Stomach smooth muscle (tissue), 2 donors: Measurements from ENCODE around the gene BICC1.

Experiments used
- H3K27ac ChIP-seq: one replicate; pipeline ENCODE4 v1.7.0; 2013; ENCODE audit warnings: mild to moderate bottlenecking, low read length, inconsistent platforms
- H3K27me3 ChIP-seq, 2 donors: one replicate each; pipeline ENCODE4 v1.7.0; 2013; ENCODE audit warnings: low read length in 2 of 2; ENCODE audit not compliant: insufficient read depth in 2 of 2, control insufficient read depth in 1 of 2
- H3K36me3 ChIP-seq, 2 donors: one replicate each; pipeline ENCODE4 v1.7.0; 2013; ENCODE audit warnings: low read length in 2 of 2; ENCODE audit not compliant: control insufficient read depth in 2 of 2, insufficient read depth in 2 of 2
- H3K4me1 ChIP-seq: one replicate; pipeline ENCODE4 v1.7.0; 2013; ENCODE audit warnings: low read length; ENCODE audit not compliant: control insufficient read depth, insufficient read depth
- H3K4me3 ChIP-seq, 2 donors: one replicate each; pipeline ENCODE4 v1.7.0; 2013; ENCODE audit warnings: low read length in 2 of 2
- H3K9ac ChIP-seq, 2 donors: one replicate each; pipeline ENCODE4 v1.7.0; 2013; ENCODE audit warnings: low read length in 2 of 2, mild to moderate bottlenecking in 1 of 2
- H3K9me3 ChIP-seq, 2 donors: one replicate each; pipeline ENCODE4 v1.7.0; 2013; ENCODE audit warnings: low read length in 2 of 2; ENCODE audit not compliant: control insufficient read depth in 2 of 2
- donor health status: healthy.
- donor health status: Pancreatic carcinoma.

BICC1 gene

GRCh38 chr10:58743466-58744115 is 230.9 kb downstream of the BICC1 start:
- H3K9me3 ChIP-seq = no peaks in the 10 kb centered on the region
- no peak overlapping the region for H3K4me3 ChIP-seq
- no peak overlapping the region for H3K27ac ChIP-seq
- no peaks in the 10 kb centered on the region for H3K36me3 ChIP-seq
- H3K4me1 ChIP-seq = no peaks in the 10 kb centered on the region
- no peaks in the 10 kb centered on the region for H3K27me3 ChIP-seq
- no peak overlapping the region for H3K9ac ChIP-seq

GRCh38 chr10:58746474-58747185 is 234.0 kb downstream of the BICC1 start:
- Histone ChIP-seq H3K9ac (no peak overlapping the region), H3K27ac (no peak overlapping the region), H3K4me3 (no peak overlapping the region), H3K4me1 (no peaks in the 10 kb centered on the region), H3K9me3 (no peaks in the 10 kb centered on the region), H3K36me3 (no peaks in the 10 kb centered on the region), H3K27me3 (no peaks in the 10 kb centered on the region)

- Histone ChIP-seq H3K9ac (no peak overlapping the region), H3K27me3 (no peaks in the 10 kb centered on the region), H3K4me3 (no peak overlapping the region), H3K27ac (no peak overlapping the region), H3K36me3 (no peaks in the 10 kb centered on the region), H3K4me1 (no peaks in the 10 kb centered on the region), H3K9me3 (no peaks in the 10 kb centered on the region)
These were observed 235.0 kb downstream of the BICC1 start for GRCh38 chr10:58747687-58748086.

- H3K9ac ChIP-seq = no peak overlapping the region
- no peaks in the 10 kb centered on the region for H3K36me3 ChIP-seq
- H3K4me3 ChIP-seq = no peak overlapping the region
- no peak overlapping the region for H3K27ac ChIP-seq
- no peaks in the 10 kb centered on the region for H3K4me1 ChIP-seq
- no peaks in the 10 kb centered on the region for H3K27me3 ChIP-seq
- H3K9me3 ChIP-seq = no peaks in the 10 kb centered on the region
These were observed 240.0 kb downstream of the BICC1 start for GRCh38 chr10:58752665-58753064.

GRCh38 chr10:58753425-58753824 is 240.8 kb downstream of the BICC1 start:
- Histone ChIP-seq H3K9ac (no peak overlapping the region), H3K9me3 (no peaks in the 10 kb centered on the region), H3K4me3 (no peak overlapping the region), H3K4me1 (no peaks in the 10 kb centered on the region), H3K36me3 (no peaks in the 10 kb centered on the region), H3K27me3 (no peaks in the 10 kb centered on the region), H3K27ac (no peak overlapping the region)

- Histone ChIP-seq H3K9ac (no peak overlapping the region), H3K27me3 (no peaks in the 10 kb centered on the region), H3K4me1 (no peaks in the 10 kb centered on the region), H3K4me3 (no peak overlapping the region), H3K9me3 (no peaks in the 10 kb centered on the region), H3K36me3 (no peaks in the 10 kb centered on the region), H3K27ac (no peak overlapping the region)
These were observed 242.0 kb downstream of the BICC1 start for GRCh38 chr10:58754469-58755339.

GRCh38 chr10:58755340-58755610 is 242.6 kb downstream of the BICC1 start:
- no peaks in the 10 kb centered on the region for H3K36me3 ChIP-seq
- H3K27me3 ChIP-seq = no peaks in the 10 kb centered on the region
- H3K9me3 ChIP-seq = no peaks in the 10 kb centered on the region
- no peak overlapping the region for H3K4me3 ChIP-seq
- no peaks in the 10 kb centered on the region for H3K4me1 ChIP-seq
- no peak overlapping the region for H3K27ac ChIP-seq
- no peak overlapping the region for H3K9ac ChIP-seq

GRCh38 chr10:58755677-58756076 is 243.0 kb downstream of the BICC1 start:
- Histone ChIP-seq H3K36me3 (no peaks in the 10 kb centered on the region), H3K4me1 (no peaks in the 10 kb centered on the region), H3K4me3 (no peak overlapping the region), H3K27me3 (no peaks in the 10 kb centered on the region), H3K27ac (no peak overlapping the region), H3K9ac (peak overlapping the region in 1 of 2 donors; percentile 1), H3K9me3 (no peaks in the 10 kb centered on the region)

- no peak overlapping the region for H3K4me3 ChIP-seq
- H3K27me3 ChIP-seq = no peaks in the 10 kb centered on the region
- no peaks in the 10 kb centered on the region for H3K4me1 ChIP-seq
- H3K9ac ChIP-seq = peak overlapping the region in 1 of 2 donors; percentile 1
- no peak overlapping the region for H3K27ac ChIP-seq
- no peaks in the 10 kb centered on the region for H3K9me3 ChIP-seq
- no peaks in the 10 kb centered on the region for H3K36me3 ChIP-seq
These were observed 243.6 kb downstream of the BICC1 start for GRCh38 chr10:58756130-58756719.

- Histone ChIP-seq H3K27me3 (no peaks in the 10 kb centered on the region), H3K4me1 (no peaks in the 10 kb centered on the region), H3K27ac (no peak overlapping the region)
These were observed 244.8 kb downstream of the BICC1 start for GRCh38 chr10:58757352-58758065.

More at GRCh38 chr10:58757352-58758065, 244.8 kb downstream of the BICC1 start:
- Histone ChIP-seq H3K9ac (no peak overlapping the region), H3K36me3 (no peaks in the 10 kb centered on the region), H3K4me3 (no peak overlapping the region), H3K9me3 (no peaks in the 10 kb centered on the region)
